HL-60/S4 (cell line): ENCODE data around the gene INTS11.

Experiments used
- in situ Hi-C: fragments of 300-500 bp; cut with MboI; formaldehyde crosslinking; loops from 2 replicates; pipeline ENCODE4 v1.14.3; 2022; ENCODE audit warnings: low sequenced_read_pairs

Gene INTS11

DNA sequence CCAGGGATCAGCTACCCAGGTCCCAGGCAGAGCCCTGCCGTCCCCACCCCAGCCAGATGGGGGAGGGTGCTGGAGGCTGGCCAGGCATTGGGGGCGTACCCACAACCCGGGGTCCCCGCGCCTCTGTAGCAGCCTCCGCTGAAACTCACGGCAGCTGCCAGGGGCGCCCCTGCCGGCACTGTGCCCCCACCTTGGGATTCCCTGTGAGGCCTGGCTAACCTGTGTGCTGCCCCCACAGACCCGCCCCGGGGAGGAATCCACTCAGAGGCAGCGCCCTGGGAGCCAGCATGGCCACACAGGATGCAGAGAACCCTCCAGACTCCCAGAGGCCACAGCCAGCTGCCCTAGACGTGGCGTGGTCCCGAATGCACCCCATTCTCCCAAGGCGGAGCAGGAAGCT is 20.9 kb upstream of the INTS11 start:
- in situ Hi-C loops, result no loop called here

DNA sequence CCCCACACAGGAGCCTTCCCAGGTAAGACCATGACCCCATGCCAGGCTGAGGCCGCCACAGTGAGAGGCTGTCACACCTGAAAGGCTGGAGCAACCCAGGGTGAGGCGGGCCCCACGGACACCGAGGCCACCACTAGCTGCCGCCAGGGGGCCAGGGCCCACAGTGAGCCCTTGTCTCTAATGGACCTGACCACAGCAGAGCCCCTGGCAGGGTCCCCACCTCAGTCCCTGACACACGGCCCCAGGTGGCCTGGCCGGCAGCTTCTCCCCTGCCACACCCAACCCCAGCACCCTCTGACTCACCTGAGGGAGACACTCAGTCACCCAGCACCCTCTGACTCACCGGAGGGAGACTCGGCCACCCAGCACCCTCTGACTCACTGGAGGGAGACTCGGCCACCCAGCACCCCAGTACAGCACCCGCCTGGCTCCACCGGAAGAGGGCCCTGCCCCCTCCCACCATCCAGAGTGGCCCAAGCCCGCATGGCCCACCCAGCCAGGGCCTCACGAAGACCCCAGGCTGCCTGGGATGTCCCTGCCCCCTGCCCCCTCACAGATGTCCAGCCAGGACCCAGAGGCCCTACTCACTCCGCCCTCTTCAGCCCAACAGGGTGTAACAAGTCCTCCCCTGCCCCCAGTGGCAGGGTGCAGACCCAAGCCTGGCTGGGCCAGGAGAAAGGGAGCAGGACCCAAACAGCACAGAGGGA is 20.3 kb upstream of the INTS11 start:
- in situ Hi-C loops, result no loop called here

DNA sequence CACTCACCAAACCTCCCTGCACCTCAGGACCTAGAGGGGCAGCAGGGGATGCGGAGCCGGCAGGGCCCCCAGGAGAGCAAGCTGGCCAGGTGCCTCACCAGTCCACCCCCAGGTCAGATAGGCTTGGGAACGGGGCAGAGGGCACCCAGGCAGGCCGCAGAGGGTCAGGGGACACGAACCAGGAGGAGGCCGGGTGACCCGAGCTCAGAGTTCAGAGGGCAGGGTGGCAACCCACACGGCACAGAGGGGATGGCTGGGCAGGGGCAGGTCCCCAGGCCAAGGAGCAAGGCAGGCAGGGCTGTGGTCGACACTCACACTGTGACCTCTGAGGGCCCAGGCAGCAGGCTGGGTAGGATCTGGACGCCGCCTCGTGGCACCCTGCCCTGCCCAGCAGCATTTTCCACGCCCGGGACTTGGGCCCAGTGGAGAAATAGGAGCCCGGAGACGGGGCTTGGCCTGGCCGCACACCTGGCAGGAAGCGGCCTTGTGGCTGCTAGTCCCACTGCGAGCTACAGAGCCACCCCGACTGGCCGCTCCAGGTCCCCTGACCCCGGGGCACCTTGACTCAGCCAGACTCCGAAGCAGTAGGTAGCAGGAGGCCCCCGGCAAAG is 19.5 kb upstream of the INTS11 start:
- in situ Hi-C loops, result no loop called here

DNA sequence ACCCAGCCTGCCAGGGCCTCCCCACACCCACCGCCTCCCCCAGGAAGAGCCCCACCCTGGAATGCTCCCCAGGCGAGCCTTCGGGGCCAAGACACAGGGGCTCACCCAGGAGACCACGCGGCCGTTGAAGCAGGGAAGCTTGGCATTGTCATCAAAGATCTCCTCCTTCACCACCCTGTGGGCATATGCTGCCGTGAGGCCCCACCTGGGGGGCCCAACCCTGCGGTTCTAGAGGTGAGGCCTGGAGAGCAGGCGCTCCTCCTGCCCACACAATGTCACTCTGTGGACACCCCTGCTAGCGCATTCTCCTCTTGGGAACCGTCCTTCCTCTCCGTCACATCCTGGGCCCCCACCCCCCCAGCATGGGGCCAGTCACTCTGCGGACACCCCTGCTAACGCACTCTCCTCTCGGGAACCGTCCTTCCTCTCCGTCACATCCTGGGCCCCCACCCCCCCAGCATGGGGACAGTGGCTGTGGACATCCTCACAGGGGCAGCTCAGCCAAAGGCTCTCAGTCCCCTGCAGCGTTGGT is 18.2 kb upstream of the INTS11 start:
- in situ Hi-C loops, result no loop called here

DNA sequence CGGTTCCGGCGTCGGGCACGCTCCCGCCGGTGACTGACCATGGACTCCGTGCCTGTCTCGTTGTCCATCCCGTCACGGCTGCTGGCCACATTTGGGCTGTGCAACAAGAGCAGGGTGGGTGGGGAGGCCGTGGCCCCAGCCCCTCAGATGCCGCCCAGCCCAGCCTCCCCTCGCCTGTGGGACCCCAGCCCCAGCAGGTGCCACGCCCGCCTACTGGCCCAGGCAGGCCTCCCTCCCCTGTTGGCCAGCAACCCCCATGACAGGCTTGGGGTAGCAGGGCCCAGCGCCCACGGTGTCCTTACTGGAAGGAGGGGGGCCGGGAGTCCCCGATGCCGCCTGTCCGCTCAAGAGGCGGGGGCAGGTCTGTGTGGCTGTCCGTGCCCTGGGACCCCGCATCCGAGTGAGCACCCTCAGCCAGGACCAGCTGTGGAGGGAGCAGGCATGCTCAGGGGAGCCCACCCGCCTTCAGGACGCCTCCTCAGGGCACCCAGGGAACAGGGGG is 17.7 kb upstream of the INTS11 start:
- in situ Hi-C loops, result no loop called here

DNA sequence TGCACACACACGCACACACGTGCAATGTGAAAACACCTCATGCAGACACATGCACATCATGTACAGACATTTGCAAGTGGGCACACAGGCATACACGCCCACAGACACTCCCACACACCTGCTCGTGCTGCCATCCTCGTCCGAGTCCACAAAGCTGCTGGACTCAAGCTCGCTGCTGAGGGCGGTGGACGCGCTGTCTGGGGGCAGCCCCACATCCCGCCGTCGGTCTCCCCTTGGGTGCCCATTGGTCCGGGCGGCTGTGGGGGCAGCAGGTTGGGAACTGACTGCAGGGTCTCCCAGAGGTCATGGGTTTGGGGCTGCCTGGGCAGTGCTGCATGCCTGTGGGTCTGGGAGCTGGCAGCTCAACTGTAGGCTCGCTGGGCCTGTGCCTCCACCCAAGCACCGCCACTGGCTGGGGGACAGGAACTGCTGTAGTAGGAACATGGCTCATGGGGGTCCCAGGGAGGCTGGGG is 17.1 kb upstream of the INTS11 start:
- in situ Hi-C loops, result no loop called here

DNA sequence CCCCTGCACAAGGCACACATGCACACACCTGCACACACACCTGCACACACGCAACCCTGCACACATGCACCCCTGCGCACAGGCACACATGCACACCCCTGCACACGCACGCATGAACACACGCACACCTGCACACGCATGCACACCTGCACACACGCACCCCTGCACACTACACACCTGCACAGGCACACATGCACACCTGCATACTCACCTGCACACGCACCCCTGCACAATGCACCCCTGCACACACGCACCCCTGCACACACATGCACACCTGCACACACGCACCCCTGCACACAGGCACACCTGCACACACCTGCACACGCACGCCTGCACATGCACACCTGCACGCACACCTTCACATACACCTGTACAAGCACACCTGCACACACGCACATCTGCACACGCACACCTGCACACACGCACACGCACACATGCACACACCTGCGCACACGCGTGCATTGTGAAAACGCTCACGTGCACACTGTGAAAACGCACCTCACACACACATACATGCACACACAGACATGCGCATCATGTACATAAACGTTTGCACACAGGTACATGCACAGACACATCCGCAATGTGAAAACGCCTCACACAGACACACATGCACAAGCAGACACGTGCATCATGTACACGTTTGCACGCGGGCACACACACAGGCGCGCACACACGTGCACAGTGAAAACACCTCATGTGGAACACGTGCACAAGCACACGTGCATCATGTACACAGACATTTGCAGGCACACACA is 16.5 kb upstream of the INTS11 start:
- in situ Hi-C loops, result no loop called here

DNA sequence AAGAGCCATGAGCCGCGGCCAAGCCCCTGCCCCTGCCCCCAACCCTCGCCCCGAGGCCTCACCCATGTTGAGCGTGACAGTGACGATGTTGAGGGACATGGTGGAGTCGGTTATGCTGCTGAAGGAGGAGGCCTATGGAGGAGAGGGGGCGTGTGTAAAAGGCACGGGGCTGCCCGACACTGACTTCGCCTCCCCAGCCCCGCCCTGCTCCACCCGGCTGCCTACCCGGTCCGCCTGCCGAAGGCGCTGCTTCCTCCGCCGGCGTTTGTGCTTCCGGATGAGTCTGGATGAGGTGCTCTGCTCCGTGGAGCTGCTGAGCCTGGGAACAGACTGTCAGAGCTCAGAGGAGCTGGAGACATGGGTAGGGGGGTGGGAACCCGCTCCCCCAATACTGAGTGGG is 15.7 kb upstream of the INTS11 start:
- in situ Hi-C loops, result no loop called here

DNA sequence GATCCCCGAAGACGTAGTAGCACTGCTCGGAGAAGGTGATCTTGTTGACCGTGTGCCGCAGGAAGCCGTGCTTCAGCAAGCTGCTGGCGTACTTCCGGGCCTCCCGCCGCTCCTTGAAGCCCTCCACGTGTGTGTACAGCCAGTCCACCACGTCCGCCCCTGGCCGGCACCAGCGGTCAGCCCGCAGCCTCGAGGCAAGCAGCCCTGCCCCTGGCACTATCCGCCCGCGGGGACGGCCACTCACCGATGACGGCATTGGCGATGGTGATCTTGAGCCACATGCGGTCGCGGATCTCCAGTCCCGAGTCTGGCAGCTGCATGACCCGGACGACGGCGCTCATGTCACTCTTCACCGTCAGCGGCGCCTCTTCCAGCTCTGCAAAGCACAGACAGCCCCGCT is 13.8 kb upstream of the INTS11 start:
- in situ Hi-C loops, result no loop called here

DNA sequence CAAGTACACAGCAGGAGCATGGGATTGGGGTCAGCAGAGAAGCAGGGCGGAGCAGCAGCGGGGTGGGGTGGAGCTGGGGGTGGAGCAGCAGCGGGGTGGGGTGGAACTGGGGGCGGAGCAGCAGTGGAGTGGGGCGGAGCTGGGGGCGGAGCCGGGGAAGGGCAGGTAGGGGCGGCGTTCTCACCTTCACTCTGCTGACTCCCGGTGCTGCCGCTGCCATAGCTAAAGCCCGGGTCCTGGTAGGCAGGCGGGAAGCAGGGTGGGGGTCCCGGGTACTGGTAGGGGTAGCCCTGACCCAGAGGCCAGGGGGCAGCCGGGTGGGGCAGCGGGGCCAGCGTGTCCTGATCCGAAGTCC is 13.3 kb upstream of the INTS11 start:
- in situ Hi-C loops, result no loop called here

DNA sequence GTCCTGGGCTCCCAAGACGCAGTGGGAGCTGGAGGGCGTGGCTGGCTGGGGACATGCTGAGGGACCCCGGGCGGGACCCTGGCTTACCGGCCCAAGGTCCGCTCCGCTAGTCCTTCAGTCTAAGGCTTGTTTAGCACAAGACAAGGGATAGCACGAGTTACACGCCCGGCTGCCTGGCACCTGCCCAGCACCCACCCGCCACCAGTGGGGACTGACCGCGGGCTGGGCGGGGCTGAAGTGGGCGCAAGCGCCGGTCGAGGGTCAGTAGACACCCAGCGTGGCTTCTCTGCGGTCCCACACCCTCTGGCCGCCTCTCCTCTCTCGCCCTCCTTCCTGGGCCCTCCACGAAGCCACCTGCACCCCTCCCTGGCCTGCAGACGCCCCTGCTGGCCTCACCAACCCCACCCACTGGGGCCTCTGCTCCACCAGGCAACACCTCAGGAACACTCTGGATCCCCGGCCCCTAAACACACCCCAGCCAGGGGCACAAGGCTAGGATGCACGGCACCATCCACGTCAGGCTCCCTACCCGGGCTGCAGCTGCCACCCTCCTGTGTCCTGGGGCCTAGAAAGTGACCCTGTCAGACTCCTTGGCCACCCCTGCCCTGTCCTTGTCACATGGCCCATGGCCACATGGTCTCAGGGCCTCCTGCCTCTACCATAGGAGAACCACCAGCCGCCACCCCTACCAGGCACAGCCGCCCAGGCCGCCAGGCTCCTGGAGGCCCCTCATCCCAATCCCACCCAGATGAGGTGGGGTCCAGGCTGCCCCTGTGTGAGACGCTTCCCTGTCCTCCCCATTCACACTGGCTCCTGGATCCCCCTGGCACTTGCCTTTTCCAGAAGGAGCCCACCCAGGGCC is 12.7 kb upstream of the INTS11 start:
- in situ Hi-C loops, result no loop called here

DNA sequence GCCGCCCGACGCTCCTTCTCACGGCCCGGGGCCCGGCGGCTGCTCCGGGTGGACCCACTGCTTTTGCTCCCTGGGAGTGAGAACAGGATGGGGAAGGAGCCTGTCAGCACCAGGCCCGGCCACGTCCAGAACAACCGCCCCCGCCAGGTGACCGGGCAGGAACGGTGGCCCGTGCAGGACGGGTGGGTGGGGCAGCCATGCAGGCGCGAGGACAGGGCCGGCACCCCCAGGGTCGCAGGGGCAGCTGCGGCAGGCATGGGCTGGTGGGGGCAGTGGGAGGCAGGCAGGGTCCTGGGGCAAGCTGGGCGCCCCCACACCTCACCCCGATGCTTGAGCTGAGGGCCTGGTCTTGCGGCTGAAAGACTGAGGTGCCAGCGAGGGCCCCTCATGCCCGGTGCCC is 12.0 kb upstream of the INTS11 start:
- in situ Hi-C loops, result no loop called here

DNA sequence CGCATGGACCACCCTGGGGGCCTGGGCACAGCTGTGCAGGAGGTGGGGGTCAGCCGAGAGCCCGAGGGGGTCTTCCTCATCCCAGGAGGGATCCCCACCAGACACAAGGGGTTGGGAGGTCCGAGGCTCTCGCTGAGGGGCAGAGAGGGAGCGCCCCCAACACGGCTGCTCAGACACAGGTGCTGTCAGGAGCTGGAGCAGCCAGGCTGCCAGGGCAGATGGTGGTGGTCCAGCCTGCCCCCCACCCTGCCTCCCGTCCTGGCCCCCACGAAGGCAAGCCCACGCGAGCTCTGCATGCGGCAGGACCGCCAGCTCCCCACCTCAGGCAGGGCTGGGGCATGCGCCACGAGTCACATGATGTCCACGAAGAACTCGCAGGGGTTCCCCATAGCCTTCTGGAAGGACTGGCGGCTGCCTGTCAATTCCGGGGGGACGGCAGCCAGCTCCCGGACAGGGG is 11.4 kb upstream of the INTS11 start:
- in situ Hi-C loops, result no loop called here

DNA sequence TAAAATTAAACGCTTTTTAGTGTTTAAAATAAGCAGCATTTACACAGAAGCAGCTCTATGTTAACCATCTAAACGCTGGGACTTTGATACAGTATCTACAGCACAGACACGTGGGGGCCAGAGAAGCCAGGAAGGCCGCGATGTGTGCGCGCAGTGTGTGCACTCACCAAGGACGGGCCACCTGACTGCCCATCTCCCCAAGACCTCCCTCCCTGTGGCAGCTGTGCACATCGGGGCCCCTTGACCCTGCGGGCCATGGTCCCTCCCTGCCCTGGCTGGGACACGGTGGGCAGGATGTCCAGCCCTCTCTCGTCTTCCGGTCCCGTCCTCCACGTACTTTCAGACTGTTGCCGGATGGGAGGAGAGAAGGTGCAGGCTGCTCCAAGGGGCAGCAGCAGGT is 10.8 kb upstream of the INTS11 start:
- in situ Hi-C loops, result no loop called here

DNA sequence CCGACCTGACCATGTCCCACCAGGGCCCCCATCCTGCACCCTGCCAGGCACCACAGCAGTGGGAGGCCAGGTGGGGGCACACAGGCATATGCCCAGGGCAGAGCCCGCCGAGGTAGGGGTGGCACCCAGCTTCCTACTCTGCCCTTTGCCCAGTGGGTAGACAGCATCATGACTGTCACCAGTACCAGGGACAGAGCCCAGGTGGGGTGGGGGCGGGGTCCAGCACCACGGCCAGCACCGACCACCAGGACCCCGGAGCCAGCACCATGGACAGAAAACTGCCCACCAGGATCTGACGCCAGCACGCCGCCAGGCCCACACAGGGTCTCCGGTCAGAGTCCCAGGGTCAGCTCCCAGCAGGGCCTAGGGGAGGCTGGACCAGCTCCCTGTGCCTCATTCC is 10.4 kb upstream of the INTS11 start:
- in situ Hi-C loops, result no loop called here

DNA sequence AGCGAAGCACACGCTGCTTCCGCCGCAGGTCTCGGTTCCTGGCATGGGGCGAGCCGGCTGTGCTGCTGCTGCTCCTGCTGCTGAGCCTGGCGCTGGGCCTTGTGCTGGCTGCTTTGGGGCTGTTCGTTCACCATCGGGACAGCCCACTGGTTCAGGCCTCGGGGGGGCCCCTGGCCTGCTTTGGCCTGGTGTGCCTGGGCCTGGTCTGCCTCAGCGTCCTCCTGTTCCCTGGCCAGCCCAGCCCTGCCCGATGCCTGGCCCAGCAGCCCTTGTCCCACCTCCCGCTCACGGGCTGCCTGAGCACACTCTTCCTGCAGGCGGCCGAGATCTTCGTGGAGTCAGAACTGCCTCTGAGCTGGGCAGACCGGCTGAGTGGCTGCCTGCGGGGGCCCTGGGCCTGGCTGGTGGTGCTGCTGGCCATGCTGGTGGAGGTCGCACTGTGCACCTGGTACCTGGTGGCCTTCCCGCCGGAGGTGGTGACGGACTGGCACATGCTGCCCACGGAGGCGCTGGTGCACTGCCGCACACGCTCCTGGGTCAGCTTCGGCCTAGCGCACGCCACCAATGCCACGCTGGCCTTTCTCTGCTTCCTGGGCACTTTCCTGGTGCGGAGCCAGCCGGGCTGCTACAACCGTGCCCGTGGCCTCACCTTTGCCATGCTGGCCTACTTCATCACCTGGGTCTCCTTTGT is 9.2 kb upstream of the INTS11 start:
- in situ Hi-C loops, result no loop called here

DNA sequence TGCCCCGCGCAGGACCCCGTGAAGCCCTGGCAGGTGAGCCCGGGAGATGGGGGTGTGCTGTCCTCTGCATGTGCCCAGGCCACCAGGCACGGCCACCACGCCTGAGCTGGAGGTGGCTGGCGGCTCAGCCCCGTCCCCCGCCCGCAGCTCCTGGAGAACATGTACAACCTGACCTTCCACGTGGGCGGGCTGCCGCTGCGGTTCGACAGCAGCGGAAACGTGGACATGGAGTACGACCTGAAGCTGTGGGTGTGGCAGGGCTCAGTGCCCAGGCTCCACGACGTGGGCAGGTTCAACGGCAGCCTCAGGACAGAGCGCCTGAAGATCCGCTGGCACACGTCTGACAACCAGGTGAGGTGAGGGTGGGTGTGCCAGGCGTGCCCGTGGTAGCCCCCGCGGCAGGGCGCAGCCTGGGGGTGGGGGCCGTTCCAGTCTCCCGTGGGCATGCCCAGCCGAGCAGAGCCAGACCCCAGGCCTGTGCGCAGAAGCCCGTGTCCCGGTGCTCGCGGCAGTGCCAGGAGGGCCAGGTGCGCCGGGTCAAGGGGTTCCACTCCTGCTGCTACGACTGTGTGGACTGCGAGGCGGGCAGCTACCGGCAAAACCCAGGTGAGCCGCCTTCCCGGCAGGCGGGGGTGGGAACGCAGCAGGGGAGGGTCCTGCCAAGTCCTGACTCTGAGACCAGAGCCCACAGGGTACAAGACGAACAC is 8.5 kb upstream of the INTS11 start:
- in situ Hi-C loops, result no loop called here

DNA sequence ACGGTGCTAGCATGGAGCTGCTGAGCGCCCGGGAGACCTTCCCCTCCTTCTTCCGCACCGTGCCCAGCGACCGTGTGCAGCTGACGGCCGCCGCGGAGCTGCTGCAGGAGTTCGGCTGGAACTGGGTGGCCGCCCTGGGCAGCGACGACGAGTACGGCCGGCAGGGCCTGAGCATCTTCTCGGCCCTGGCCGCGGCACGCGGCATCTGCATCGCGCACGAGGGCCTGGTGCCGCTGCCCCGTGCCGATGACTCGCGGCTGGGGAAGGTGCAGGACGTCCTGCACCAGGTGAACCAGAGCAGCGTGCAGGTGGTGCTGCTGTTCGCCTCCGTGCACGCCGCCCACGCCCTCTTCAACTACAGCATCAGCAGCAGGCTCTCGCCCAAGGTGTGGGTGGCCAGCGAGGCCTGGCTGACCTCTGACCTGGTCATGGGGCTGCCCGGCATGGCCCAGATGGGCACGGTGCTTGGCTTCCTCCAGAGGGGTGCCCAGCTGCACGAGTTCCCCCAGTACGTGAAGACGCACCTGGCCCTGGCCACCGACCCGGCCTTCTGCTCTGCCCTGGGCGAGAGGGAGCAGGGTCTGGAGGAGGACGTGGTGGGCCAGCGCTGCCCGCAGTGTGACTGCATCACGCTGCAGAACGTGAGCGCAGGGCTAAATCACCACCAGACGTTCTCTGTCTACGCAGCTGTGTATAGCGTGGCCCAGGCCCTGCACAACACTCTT is 7.7 kb upstream of the INTS11 start:
- in situ Hi-C loops, result no loop called here
